HL-60/S4 treated with retinoic acid at 250 ng/mL for 4 days and 3 days (cell line): ENCODE results near the gene MYO18A.
"Not testable (repeated sequence)": the region's sequence is repeated elsewhere in the genome, so short reads cannot be mapped to it uniquely, and the experiment has no call there.

Experiments
- in situ Hi-C: fragments of 300-500 bp; cut with MboI; formaldehyde crosslinking; loops from 2 replicates; pipeline ENCODE4 v1.7.0; 2022; ENCODE audit warnings: low sequenced_read_pairs

The MYO18A gene

DNA sequence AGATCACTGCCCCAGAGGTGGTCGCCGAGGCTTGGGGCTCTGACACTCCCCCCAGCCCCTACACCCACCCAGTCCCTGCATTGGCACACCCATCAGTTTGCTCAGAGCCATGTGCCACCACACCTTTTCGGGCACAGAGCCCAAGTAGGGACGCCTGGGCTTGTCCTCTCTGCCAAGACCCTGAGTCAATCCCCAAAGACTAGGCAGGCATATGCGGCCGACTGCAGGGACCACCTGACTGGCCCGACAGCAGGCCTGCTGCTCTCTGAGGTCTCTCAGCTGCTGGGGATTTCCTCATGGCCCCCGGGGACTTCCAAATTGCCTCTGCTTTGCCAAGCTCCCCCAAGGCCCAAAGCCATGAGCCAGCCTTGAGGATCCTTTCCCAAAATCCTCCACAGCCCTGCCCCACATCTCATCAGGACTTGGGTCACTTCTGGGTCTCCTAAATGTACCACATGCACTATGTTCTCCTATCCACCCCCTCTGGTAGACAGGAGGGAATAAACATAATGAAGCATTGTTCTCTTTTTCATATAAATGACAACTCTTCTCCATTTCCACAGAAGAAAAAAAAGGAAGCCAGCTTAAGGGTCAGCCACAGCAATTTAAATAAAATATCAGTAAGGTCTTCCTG lies 30.6 kb downstream of the MYO18A start:
- in situ Hi-C loops = no loop called here

DNA sequence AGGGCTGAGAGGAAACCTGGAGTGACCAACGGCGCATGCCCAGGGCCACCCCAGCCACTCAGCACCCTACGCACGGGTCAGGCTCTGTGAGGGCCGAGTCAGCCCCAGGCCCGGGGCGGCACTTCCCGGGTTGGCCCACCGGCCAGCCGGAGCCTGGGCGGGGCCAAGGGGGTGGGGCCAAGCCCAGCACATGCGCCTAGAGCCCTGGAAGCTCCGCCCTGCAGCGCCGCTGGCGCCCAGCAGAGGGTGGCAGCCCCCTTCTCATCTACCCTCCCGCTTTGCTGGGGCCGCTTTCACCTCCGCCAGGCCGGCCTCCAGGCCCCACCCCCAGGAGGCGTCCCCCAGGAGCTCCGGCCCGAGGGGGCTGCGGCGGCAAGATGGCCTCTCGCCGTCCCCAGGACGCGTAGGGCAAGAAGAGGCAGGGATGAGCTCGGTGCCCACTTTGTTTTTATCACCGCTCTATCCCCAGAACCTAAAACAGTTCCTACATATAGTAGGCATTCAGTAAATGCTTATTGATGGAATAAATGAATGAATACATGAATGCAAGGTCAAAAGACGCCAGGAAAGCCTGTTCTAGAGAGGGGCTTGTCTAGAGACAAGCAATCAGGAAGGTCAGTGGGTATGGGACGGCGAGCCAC lies 31.3 kb downstream of the MYO18A start:
- in situ Hi-C loops = no loop called here

- in situ Hi-C loops = no loop called here
These were observed 31.9 kb downstream of the MYO18A start for GRCh38 chr17:29148257-29148789.

GRCh38 chr17:29147682-29148081 lies 32.5 kb downstream of the MYO18A start:
- in situ Hi-C loops = no loop called here

- in situ Hi-C loops = not testable (repeated sequence)
These were observed 33.0 kb downstream of the MYO18A start for GRCh38 chr17:29147228-29147627.

- in situ Hi-C loops = no loop called here
These were observed 33.7 kb downstream of the MYO18A start for GRCh38 chr17:29146369-29146972.

- in situ Hi-C loops = no loop called here
These were observed 34.7 kb downstream of the MYO18A start for GRCh38 chr17:29145289-29146073.

DNA sequence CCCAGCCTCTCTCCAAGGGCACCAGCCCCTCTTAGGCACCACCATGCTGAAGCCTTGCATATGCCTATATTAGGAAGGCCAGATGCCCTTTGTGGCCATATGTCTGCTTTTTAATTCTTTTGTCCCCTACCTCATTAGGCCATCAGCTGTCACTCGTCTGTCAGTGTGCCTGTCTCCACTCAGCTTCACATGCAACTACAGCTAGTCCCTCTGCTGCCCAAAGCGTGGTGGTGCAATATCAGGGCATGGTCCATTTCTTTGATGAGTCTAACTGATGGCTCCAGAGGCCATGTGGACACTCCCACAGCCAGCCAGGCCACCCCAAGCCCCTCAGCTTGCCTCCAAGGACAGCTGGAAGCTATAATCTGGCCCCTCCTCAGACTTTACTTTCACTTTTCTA lies 36.3 kb downstream of the MYO18A start:
- in situ Hi-C loops = no loop called here

GRCh38 chr17:29141514-29141876 lies 38.7 kb downstream of the MYO18A start:
- in situ Hi-C loops = no loop called here

DNA sequence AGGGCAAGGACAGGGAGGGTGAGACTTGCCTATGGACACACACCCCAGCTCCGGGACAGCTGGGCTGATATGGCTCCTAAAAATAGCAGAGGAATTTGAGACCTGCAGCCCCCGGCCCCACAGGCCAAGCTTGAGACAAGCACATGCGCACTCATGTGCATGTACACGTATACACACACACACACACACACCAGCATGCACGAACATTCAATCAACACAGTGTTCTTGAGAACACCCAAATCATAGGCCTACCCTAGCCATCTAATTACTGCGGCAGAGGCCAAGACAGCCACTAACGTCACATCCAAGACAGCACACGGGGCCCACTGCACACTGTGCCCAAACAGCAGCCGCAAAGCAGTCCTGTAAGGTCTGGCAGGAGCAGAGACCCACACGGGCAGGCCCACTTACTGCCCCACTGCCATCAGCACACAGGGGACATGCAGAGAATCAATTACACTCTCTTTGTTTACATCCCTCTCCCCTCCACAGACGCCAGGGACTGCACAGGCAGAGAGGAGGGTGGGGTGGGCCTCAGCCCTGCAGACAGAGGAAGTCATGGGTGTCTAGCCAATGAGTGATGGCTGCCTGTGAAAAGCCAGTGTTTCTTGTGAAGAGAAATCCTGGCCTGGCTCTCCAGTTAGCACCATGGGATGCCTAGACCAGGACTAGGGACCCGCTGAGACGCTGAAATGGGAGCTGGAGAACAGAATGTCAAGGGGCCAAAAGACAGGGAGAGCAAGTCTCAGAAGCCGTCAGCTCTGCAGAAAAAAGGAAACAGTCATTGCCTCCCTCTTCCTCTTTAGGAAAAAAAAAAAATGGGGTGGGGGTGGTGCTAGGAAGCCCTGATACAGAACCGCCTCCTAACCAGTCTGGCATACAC lies 39.3 kb downstream of the MYO18A start:
- in situ Hi-C loops = no loop called here

- in situ Hi-C loops = no loop called here
These were observed 40.1 kb downstream of the MYO18A start for GRCh38 chr17:29140051-29140621.

DNA sequence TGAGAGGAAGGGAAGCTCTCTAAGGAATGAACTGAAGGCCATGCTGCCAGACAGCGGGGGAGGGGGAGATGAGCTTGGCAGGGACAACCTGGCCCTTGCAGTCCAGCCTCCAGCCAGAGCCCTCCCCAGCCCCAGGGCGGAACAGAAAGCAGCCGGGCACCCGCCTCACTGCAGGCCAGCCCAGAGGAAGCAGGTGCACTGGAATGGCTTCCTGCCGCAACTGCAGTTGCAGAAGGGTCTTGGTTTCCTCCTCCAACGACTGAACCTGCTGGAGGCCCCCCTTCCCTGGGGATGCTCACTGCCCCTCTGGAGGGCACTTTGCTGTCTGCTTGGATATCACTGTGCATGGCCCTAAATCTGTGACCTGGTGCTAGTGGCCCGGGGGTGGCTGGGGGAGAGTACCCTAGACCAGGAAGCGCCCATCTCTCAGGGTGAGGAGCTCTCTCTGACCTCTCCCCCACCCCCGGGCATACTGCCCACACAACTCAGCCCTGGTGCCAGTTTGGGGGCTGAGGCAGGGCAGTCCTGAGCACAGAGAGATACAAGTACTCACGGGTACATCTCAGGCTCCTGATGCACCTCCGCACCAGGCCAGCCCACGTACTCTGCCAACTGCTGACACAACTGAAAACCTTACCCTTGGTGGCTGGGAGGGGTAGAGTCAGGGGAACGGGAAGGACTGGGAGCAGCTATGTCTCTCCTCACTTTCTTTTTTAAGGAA lies 41.1 kb downstream of the MYO18A start:
- in situ Hi-C loops = no loop called here

DNA sequence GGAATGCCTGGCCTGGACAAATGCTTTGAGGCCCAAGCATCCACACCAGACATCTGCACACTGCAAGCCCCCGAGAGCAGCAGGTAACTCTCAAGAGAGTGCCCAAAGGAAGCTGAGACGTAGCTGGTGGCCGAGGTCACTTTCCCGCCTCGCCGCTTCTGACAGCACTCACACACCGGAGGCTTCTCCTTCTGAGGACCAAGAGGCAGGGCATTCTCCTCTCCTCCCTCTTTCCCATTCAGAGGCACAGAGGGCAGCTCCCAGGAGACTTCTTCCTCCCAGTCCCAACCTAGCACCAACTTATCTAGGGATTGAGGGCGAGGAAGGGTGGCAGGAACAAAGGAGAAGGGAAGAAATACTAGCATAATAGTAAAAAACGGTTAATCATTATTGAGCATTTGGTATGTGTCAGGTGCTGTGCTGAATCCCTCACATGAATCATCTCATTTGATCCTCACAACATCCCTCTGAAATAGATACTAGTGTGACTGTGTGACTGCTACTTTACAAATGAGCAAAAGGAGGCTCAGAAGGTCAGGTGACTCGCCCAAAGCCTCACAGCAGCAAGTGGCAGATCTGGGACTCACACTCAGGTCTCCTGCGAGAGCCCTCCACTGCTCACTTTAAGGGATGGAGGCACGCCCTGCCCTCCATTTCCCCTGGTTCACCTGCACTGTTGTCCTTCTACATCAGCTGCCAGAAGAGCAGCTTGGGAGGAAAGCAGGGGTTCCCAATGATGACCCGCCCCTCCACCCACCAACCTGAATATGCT lies 41.8 kb downstream of the MYO18A start:
- in situ Hi-C loops = no loop called here

GRCh38 chr17:29136998-29137730 lies 43.0 kb downstream of the MYO18A start:
- in situ Hi-C loops = no loop called here

DNA sequence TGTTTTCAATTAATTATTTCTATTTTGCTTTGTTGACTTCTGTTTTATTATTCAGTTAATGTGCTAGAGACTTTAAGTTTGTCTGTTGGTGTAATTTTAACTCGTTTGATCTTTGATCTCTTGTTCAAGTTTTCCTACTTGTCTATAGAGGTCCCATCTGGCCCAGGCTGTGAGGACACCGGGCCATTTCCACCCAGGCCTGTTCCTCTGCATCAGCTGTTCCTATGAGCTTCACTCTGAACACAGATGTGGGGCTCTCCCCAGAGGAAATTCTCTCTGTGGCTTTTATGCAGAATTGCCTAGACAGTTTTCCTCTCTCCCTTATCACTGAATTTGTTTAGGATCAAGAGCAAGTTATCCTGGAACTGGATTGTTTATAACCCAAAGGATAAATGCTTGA lies 44.7 kb downstream of the MYO18A start:
- in situ Hi-C loops = no loop called here

DNA sequence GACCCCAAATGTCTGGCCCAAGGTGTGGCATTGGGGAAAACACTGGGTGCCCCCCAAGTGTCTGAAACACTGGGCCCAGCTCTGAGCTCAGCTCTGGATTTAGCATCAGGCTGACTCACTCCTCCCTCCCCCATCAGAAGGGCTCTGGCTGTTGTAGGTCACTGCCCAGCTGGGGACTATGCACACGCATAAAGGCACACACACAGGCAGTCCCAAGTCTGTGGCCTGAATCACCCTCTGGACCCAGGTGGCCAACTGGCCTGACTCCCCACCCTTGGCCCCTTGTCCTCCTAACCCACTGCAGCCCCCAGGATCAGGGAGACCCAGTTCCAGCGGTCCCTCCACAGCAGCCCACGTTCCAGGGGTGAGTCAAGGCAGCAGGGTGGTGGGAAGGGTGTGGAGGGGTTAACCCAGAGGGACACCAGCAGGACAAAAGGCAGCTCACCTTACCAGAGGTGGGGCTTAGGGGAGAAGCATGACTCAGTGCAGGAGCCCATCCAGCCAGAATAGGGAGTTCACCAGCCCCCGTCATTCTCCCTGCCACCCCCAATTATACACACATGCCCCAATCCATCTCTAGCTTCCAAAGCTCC lies 47.0 kb downstream of the MYO18A start:
- in situ Hi-C loops = no loop called here

DNA sequence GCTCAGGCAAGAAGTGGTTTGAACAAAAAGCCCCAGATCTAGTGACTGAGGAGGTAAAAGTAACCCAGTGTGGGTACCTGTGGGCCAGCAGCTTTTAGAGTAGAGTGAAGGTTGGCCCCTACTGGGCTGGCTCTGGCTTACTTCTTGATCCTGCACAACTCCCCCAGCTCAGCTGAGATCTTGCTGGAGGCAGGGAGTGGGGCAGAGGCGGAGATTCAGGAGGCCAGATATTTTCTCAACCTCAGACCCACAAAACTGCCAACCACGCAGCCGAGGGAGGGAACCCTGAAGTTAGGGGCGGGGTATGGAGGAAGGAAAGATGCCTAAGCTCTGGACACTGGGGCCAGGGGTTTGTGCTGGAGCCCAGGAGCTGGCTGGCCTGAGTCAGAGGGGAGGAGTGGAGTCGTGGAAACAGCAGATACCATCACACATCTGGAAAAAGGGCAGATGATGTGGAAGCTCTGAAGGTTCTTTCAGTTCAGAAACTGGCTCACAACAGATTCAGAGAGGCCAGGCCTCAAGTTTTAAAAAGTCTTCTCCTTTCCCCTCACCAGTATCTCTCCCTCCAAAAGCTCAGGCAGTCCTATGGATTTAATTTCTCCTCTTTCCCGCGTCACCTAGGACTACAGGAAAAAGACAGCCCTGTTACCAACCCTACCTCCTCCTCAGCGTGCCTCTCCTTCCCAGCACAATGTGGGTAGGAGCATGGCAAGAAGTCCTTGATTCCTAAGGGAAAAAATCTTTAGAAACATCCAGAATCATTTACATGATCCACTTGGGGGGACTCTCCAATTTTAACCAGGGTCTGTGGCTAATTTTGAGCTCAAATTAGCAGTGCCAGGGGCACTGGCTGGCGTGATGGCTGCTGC lies 48.1 kb downstream of the MYO18A start:
- in situ Hi-C loops = no loop called here
